MM.1S (cell line): ENCODE measurements around the gene EXOC3.

ENCODE experiments used
- CTCF ChIP-seq: fragments of 300-600 bp; sonication (generic); IDR thresholded peaks from 2 replicates; pipeline ENCODE4 v1.5.1; 2016; ENCODE audit warnings: antibody characterized with exemption, low read length, mixed read lengths
- EZH2 ChIP-seq: fragments of 300-600 bp; sonication (generic); optimal IDR thresholded peaks from 2 replicates; pipeline ENCODE3; 2017; ENCODE audit warnings: low read depth, mild to moderate bottlenecking, antibody characterized with exemption, low read length, mixed read lengths

DNA sequence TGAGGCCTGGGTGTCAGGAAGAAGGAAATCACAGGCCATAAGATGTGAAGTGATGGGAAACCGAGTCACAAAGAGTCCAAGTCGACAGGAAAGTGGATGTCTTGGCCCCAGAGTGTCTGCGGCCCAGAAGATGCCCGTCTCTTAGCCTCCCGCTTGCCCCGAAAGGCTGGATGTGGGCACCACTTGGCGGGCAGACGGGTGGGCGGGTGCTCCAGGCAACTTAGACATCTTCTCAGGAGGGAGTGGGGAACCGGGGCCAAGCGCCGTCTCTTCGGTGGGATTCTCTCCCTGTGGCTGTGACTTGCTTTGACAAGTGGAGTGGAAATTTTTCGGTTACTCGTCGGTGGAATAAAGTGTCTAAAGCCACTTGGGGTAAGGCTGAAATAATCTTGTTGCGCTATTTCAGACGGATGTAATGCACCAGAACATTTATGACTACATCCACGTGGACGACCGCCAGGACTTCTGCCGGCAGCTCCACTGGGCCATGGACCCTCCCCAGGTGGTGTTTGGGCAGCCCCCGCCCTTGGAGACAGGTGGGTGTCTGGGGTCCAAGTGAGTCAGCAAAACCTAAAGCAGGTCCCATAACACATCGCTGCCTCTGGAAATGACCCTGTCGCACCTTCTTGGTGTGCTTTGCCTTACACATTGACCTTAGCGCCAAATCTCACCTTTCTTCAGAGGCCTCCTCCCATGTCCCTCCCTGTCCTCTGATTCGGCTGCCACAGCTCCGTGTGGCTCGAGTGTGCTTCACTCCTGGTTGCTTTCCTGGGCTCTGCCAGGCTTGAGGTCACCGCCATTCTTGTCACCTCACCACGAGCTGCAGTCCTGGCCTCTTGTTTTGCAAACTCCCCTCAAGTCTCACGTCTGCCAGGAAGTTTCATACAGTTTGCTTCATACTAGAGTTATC is 20.4 kb upstream of the EXOC3 start:
- TF ChIP-seq CTCF (no peak), EZH2 (no peak)
